HG02759 (cell line): ENCODE results near the gene PLEKHA7.
A peak's percentile ranks its signal among the peaks of the same experiment; 100 is the strongest.
"Not testable (repeated sequence)": the region's sequence is repeated elsewhere in the genome, so short reads cannot be mapped to it uniquely, and the experiment has no call there.

Experiments
- ATAC-seq: cut with Tn5 transposase; IDR thresholded peaks from one replicate; pipeline ENCODE4 v1.9.1; 2021; ENCODE audit warnings: mild to moderate bottlenecking, moderate library complexity; ENCODE audit not compliant: unreplicated experiment

PLEKHA7 gene

GRCh38 chr11:17014321-17014832, at the start of gene PLEKHA7:
Gene PLEKHA7, minus strand, starts transcription at chr11:17014414. Its CDS starts 13 bp downstream, at chr11:17014401.
- ATAC-seq = no peak

GRCh38 chr11:17063171-17064002, 49.2 kb upstream of the PLEKHA7 start:
- peak; percentile 77 for ATAC-seq

- not testable (repeated sequence) for ATAC-seq
Measured at GRCh38 chr11:17051146-17051545, 36.9 kb upstream of the PLEKHA7 start.

GRCh38 chr11:17048491-17048890, 34.3 kb upstream of the PLEKHA7 start:
- ATAC-seq = not testable (repeated sequence)

GRCh38 chr11:17046690-17047089, 32.5 kb upstream of the PLEKHA7 start:
- ATAC-seq = no peak

GRCh38 chr11:17036666-17037658, 22.7 kb upstream of the PLEKHA7 start:
- no peak for ATAC-seq

- ATAC-seq = not testable (repeated sequence)
Measured at GRCh38 chr11:17034027-17034426, 19.8 kb upstream of the PLEKHA7 start.

GRCh38 chr11:17026487-17027082, 12.4 kb upstream of the PLEKHA7 start:
- no peak for ATAC-seq

GRCh38 chr11:17024924-17025323, 10.7 kb upstream of the PLEKHA7 start:
- no peak for ATAC-seq

GRCh38 chr11:17021511-17021910, 7.3 kb upstream of the PLEKHA7 start:
- no peak for ATAC-seq

GRCh38 chr11:17020831-17021230, 6.6 kb upstream of the PLEKHA7 start:
- ATAC-seq = no peak

GRCh38 chr11:17019232-17019631, 5.0 kb upstream of the PLEKHA7 start:
- ATAC-seq = no peak

GRCh38 chr11:17015627-17016126, 1.5 kb upstream of the PLEKHA7 start:
- no peak for ATAC-seq

- no peak for ATAC-seq
Measured at GRCh38 chr11:17014833-17015626, 816 bp upstream of the PLEKHA7 start.

- ATAC-seq = no peak
Measured at GRCh38 chr11:17013548-17014320, 480 bp downstream of the PLEKHA7 start.

- no peak for ATAC-seq
Measured at GRCh38 chr11:17012712-17013547, 1.3 kb downstream of the PLEKHA7 start.

GRCh38 chr11:17012179-17012578, 2.0 kb downstream of the PLEKHA7 start:
- no peak for ATAC-seq

- ATAC-seq = no peak
Measured at GRCh38 chr11:17010851-17011420, 3.3 kb downstream of the PLEKHA7 start.
